Gastroesophageal sphincter (tissue), 4 donors: ENCODE measurements around the gene UPF2. TPM values are rescaled to one million over a fixed set of nuclear protein-coding genes. Genes with fewer than 3 reads are reported as not detected.

Experiments used
- ATAC-seq: fragments of 150-250 bp; one replicate; pipeline ENCODE4 v1.9.1; 2016; ENCODE audit warnings: mild to moderate bottlenecking, moderate library complexity
- H3K27ac ChIP-seq, 4 donors: fragments of 200-600 bp; sonication (generic) in 3 of 4; 1 replicate in 3 of 4; 2 replicates in 1 of 4; pipeline ENCODE4 v1.5.1; 2016 to 2019
- H3K27me3 ChIP-seq: fragments of 200-600 bp; sonication (generic); one replicate; pipeline ENCODE4 v1.5.1; 2019
- H3K36me3 ChIP-seq, 2 donors: fragments of 200-600 bp; sonication (generic); one replicate each; pipeline ENCODE4 v1.5.1; 2019; ENCODE audit warnings: control low read depth in 1 of 2
- H3K4me1 ChIP-seq, 3 donors: fragments of 200-600 bp; sonication (generic); 1 replicate in 2 of 3; 2 replicates in 1 of 3; pipeline ENCODE4 v1.5.1; 2016 to 2019; ENCODE audit warnings: control low read depth in 2 of 3
- H3K4me3 ChIP-seq, 2 donors: fragments of 200-600 bp; sonication (generic); one replicate each; pipeline ENCODE4 v1.5.1; 2019; ENCODE audit warnings: mild to moderate bottlenecking in 1 of 2, moderate library complexity in 1 of 2
- H3K9me3 ChIP-seq, 3 donors: fragments of 200-600 bp; sonication (generic); one replicate each; pipeline ENCODE4 v1.5.1; 2017 to 2019; ENCODE audit warnings: control low read depth in 2 of 3
- CTCF ChIP-seq, 4 experiments: fragments of 200-600 bp in 2 of 4; fragments of 450-650 bp in 2 of 4; sonication (generic) in 1 of 4; IDR thresholded peaks; one replicate each; pipeline ENCODE4 v1.5.1; 2017 to 2019; ENCODE audit warnings: antibody characterized with exemption in 4 of 4, mild to moderate bottlenecking in 2 of 4, moderate library complexity in 2 of 4
- EP300 ChIP-seq: sonication (generic); formaldehyde crosslinking; IDR thresholded peaks from one replicate; pipeline ENCODE4 v1.6.1; 2017; ENCODE audit warnings: antibody characterized with exemption, mild to moderate bottlenecking
- POLR2A ChIP-seq, 2 donors: fragments of 450-650 bp; IDR thresholded peaks; one replicate each; pipeline ENCODE4 v1.6.1; 2017; ENCODE audit warnings: antibody characterized with exemption in 2 of 2, mild to moderate bottlenecking in 2 of 2, moderate library complexity in 1 of 2
- POLR2AphosphoS5 ChIP-seq: sonication (generic); formaldehyde crosslinking; IDR thresholded peaks from one replicate; pipeline ENCODE4 v1.6.1; 2017; ENCODE audit warnings: antibody characterized with exemption
- WGBS, 2 donors: methylation state at CpG; one replicate each; pipeline ENCODE4 v1.1.5; 2018; ENCODE audit warnings: low coverage in 1 of 2; 5-methylcytosine and 5-hydroxymethylcytosine counted together
- total RNA-seq, 4 donors: library from RNA; depleted of rRNA; stranded (reverse); fragments of >200 nt; gene quantifications; one replicate each; pipeline ENCODE4 v1.1.0, GENCODE V29; 2016

Gene UPF2
- total RNA-seq, 4 donors from 2014 or later, result 23.8 to 40.9 (median 35.0) TPM

- Histone ChIP-seq H3K4me1 (peaks cover 0 to 19% (median 3%) of the 10 kb centered on the region in 3 donors), H3K4me3 (no peak overlapping the region), H3K36me3 (no peaks in the 10 kb centered on the region), H3K27ac (no peak overlapping the region), H3K9me3 (no peaks in the 10 kb centered on the region), H3K27me3 (no peaks in the 10 kb centered on the region)
- ATAC-seq, result no peak
- 71 to 74% methylated on average over 2 of the region's 2 CpGs for WGBS, 2 donors
- TF ChIP-seq CTCF (IDR thresholded peaks at IDR 0.05), result no peak
- TF ChIP-seq EP300, result no peak
- no peak for TF ChIP-seq POLR2AphosphoS5
- no peak for TF ChIP-seq POLR2A (IDR thresholded peaks at IDR 0.05)
These were observed 24.7 kb upstream of the UPF2 start for GRCh38 chr10:12067336-12067735.

- TF ChIP-seq POLR2A (IDR thresholded peaks at IDR 0.05), result no peak
- TF ChIP-seq CTCF (IDR thresholded peaks at IDR 0.05), result no peak
- TF ChIP-seq POLR2AphosphoS5, result no peak
- no peak for TF ChIP-seq EP300
- H3K9me3 ChIP-seq, result no peaks in the 10 kb centered on the region
- WGBS, 2 donors, result 67% methylated on average over 2 of the region's 3 CpGs; no CpG with 5 or more reads in 1 of the 2 donors
- ATAC-seq, result no peak
- H3K27me3 ChIP-seq, result no peaks in the 10 kb centered on the region
- no peak overlapping the region for H3K27ac ChIP-seq
- peaks cover 0 to 3% (median 0%) of the 10 kb centered on the region in 3 donors for H3K4me1 ChIP-seq
- no peak overlapping the region for H3K4me3 ChIP-seq
- H3K36me3 ChIP-seq, result no peaks in the 10 kb centered on the region
These were observed 20.8 kb upstream of the UPF2 start for GRCh38 chr10:12063483-12063818.

GRCh38 chr10:12062754-12063482 lies 20.3 kb upstream of the UPF2 start:
- H3K27ac ChIP-seq, result no peak overlapping the region
- ATAC-seq, result no peak
- no peak overlapping the region for H3K4me3 ChIP-seq
- H3K9me3 ChIP-seq, result no peaks in the 10 kb centered on the region
- no peak for TF ChIP-seq POLR2AphosphoS5
- TF ChIP-seq EP300, result no peak
- TF ChIP-seq POLR2A (IDR thresholded peaks at IDR 0.05), result no peak
- TF ChIP-seq CTCF (IDR thresholded peaks at IDR 0.05), result no peak
- no peaks in the 10 kb centered on the region for H3K27me3 ChIP-seq
- no peaks in the 10 kb centered on the region for H3K4me1 ChIP-seq
- no peaks in the 10 kb centered on the region for H3K36me3 ChIP-seq
- WGBS, 2 donors, result 38 to 50% methylated on average over 6 to 13 of the region's 14 CpGs

- 91 to 93% methylated on average over 1 to 4 of the region's 4 CpGs for WGBS, 2 donors
- no peak for TF ChIP-seq POLR2AphosphoS5
- TF ChIP-seq CTCF (IDR thresholded peaks at IDR 0.05), result no peak
- TF ChIP-seq EP300, result no peak
- TF ChIP-seq POLR2A (IDR thresholded peaks at IDR 0.05), result no peak
- Histone ChIP-seq H3K27ac (no peak overlapping the region), H3K4me1 (no peaks in the 10 kb centered on the region), H3K36me3 (no peaks in the 10 kb centered on the region), H3K27me3 (no peaks in the 10 kb centered on the region), H3K9me3 (no peaks in the 10 kb centered on the region), H3K4me3 (no peak overlapping the region)
- ATAC-seq, result no peak
These were observed 18.5 kb upstream of the UPF2 start for GRCh38 chr10:12061124-12061523.

GRCh38 chr10:12056748-12057147 lies 14.1 kb upstream of the UPF2 start:
- Histone ChIP-seq H3K9me3 (no peaks in the 10 kb centered on the region), H3K4me1 (peaks cover 0 to 3% (median 0%) of the 10 kb centered on the region in 3 donors), H3K27ac (no peak overlapping the region), H3K27me3 (no peaks in the 10 kb centered on the region), H3K4me3 (no peak overlapping the region), H3K36me3 (no peaks in the 10 kb centered on the region)
- 51% methylated on average over 3 of the region's 4 CpGs; no CpG with 5 or more reads in 1 of the 2 donors for WGBS, 2 donors
- no peak for ATAC-seq
- TF ChIP-seq POLR2A (IDR thresholded peaks at IDR 0.05), result no peak
